NCI-H345 treated with DMSO at 0.1 percent for 48 hours (cell line): Measurements from ENCODE around the gene SORBS1.

Experiments used
- DNase-seq: peaks from one replicate; lab custom pipeline; 2025; ENCODE audit not compliant: unreplicated experiment; lab: John Stamatoyannopoulos, UW

The SORBS1 gene

DNA sequence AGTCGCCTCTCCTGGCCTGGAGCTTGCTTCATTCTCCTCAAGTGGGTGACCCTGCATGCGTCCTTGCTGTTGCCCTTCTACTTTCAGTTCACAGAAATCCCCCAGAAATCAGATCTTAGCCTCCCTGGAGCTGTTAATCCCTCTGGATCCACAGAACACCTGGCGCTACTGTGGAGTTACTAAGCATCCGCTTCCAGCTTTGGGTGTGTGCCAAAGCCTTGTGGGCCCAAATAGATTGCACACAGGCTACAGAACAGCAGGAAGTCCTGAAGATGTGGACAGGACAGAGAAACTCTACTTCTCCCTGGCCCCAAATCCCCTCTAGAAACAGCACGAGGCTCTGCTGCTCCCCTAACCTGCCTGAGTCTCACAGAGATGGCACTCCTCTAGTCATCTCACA is 233.8 kb downstream of the SORBS1 start:
- DNase-seq: peak; percentile 91

DNA sequence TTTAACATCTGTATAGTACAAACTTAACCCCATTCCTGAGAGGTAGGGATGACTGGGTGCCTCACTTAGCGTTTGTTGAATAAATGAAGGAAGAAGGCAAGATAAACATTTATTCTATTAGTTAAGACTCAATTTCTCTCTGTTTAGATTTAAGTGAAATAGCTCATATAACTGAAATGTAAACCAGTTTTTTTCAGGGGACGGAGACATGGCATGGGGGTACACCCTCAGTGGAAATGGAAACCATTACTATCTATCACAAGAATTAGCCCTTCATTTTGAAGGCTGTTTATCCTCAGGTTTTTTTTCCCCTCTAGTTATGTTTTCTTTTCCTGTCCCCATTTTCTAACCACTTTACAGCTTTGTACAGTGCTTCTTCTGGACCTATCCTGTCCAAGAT is 234.8 kb downstream of the SORBS1 start:
- DNase-seq: no peak

DNA sequence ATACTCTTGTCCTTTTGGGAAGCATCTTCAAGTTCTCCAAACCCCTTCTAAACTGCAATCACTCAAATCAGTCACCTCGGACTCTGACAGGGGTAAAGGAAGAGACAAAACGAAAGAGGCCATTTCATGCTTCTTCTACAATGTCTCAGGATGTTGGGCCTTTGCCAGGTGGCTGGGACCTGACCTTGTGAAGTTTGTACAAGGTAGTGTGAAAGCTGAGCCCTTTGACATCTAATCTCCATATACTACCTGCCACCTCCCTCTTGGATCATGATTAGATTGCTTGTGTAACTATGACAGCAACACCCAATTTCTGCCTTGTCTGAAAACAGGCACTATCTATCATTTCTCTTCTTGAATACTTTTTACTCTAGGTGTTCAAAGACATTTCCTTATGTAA is 235.3 kb downstream of the SORBS1 start:
- no peak for DNase-seq

DNA sequence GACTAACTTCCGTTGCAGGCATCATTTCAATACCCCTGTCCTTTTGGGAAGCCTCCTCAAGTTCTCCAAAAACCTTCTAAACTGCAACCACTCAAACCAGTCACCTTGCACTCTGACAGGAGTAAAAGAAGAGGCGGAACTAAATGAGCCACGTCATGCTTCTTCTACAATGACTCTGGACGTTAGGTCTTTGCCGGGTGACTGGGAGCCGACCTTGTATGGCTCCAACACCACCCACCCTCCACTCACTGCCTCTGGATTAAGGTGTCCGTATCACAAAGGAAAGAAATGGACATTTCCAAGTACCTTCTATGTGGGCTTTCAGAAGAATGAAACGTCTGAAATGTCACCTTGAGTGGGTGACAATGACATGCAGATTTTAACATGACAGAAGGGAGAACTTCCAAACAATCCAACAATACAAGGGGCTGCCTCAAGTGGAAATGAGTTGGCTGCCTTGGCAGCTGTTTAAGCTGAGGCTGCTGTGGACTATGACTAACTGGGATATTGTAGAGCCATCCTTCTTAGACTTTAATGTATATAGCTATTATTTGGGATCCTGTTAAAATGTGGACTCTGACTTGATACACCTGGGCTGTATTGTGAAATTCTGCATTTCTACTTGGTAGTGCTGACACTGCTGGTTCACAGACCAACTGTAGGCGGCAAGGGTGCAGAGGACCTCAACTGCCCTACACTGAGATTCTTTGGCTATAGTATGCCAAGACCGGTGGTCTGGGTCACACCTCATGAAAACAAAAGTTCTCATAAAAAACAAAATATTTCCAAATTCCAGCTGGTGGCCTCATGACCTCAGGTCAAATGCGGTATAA is 236.5 kb downstream of the SORBS1 start:
- DNase-seq: no peak

DNA sequence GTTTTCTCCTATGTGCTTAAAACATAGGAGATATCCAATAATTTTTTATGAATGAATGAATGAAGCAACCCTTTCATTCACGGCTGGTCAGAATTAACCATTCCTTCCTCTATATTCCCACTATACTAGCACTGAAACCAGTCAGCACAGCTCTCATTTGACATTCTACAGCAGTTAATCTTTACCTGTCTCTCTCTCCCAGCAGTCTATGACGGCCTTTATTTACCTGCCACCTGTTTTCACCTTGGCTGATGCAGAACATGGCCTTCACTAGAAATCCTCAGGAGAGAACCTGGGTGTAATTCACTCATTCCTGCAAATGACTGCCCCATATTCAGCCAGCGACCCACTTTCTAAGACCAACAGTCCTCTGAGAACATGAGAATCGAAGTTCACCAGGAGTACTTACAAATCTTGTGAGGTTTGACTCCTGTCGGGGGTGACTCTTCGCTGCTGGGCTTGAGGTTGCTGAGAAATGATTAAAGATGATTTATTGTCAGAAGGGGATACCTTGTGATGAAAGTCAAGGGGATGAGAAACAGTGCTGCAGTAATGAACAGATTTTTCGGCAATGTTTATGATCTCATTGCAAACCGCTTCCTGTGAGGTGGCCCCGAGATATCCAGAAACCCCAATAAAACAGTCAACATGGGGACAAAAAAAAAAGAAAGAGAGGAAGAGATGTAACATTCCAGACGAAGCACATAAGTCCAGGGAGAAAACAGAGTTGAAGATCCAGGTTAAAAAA is 239.4 kb downstream of the SORBS1 start:
- no peak for DNase-seq

DNA sequence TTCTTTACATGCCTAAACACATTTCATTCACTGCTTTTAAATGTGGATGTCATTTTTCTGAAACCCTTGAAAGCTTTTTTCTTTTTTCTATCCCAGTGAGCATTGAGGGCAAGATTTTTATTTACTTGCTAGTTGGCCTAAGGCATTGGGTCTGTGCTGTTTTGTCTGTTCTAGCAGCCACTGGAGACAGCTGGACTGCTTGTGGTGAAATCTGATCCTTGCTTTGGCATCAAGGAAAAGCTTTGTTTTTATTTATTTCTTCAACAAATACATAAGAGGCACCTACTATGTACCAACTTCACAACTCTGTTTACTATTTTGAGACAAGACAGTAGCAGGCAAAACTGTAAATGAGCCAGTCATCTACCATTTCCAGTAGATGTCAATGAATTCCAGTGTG is 241.9 kb downstream of the SORBS1 start:
- no peak for DNase-seq

DNA sequence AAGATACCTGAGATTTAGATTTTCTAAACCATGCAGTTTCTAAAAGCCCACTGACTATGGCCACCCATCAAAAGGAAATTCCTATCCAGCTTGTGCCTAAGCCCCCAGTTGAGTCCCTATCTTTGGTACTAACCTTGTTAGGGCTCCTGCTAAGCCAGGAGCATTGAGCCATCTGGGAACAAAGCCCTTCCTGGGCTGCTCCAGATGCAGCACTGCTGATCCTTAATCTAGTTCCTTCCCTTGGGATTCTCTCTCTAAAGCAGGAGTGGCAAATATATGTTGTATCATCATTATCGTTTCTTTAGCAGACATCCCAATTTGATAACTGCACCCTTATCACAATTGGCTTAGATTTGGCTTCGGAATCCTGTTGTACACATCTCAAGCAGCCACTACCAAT is 245.7 kb downstream of the SORBS1 start:
- no peak for DNase-seq

DNA sequence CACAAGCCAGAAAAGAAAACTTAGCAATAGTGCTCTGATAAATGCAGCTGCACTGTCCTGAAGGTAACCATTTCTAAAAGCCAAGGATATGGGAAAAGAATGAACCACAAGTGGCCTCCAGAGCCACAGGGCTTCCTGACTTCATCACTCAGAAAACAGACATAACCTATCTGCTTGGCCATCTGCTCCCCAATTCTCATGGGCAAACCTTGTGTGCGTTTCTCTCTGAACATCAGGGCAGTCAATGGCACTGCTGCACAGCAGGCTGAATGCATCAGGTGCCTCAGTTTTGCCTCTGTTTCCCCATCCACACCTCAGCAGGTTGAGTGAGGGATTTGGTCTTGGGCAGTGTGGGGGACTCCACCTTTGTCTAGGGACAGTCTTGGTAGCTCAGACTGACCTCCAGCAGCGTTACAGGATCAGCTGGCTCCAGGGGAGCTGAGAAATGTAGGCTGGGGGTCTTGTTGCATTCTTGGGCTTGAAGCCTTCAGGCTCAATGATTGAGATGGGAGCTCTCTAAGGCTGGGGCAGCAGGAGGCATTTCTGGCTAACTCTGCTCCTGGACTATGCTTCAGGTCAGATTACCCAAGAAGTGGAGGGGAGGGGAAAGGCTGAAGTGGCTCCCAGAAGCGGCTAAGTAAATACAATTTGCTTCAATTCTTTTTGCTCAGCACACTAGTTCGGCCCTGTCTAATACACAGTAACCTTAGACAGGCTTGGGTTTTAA is 246.8 kb downstream of the SORBS1 start:
- no peak for DNase-seq

DNA sequence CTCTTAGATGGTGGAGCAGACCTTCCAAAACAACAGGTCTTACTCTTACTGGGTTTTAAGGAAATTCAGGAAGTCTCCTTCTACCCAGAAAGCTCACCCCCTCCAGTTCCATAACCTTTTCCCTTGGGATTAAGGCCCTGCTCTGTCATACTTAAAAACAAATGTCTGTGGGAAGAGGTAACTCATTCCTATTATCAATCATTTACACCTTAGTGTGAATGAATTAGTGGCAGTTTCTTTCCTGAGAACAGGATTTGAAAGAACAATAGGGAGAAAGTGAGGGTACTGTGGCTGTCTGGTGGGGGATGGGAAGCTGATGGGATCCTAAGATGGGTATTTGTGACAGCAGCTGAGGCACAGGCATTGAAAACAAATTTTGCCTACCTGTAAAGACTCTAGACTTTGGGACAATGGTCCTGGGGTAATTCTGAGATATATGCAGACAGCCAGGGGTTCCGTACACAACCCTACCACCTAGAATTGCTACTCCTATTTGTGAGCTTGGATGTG is 248.1 kb downstream of the SORBS1 start:
- DNase-seq: no peak

DNA sequence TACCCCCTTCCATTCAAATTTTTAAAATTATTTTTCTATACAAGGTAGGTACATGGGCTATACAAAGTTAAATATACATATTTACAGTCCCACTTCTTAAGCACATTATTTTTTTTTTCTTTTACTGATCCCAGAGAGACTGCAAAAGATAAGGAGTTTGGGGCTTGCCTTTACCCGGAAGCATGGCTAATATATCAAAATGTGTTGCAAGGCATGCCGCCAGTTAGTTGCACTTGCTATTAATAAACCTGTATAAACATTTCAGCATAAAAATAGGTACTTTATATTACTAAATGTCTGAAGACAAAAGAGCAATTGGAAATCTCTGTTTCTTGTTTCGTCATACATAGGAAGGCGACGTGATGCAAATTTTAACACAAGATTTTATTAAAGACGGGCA is 248.9 kb downstream of the SORBS1 start:
- no peak for DNase-seq

DNA sequence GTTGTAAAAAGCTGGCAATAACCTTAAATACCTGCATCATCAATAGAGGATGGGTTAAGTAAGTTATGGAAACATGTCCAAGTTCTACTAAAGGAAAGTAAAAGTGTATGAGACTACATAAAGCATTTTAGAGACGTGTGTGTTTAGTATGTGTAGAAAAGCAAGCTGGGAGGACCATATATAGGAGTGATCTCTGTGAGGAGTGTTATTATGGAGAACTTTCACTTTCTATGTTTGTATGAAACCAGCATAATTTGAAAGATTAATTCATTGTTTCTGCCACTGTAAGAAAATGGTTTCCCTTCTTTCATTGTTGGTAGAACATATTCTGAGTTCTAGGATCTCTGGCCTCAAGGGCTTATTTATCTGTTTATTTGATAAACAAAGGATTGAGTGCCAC is 251.2 kb downstream of the SORBS1 start:
- DNase-seq: no peak

DNA sequence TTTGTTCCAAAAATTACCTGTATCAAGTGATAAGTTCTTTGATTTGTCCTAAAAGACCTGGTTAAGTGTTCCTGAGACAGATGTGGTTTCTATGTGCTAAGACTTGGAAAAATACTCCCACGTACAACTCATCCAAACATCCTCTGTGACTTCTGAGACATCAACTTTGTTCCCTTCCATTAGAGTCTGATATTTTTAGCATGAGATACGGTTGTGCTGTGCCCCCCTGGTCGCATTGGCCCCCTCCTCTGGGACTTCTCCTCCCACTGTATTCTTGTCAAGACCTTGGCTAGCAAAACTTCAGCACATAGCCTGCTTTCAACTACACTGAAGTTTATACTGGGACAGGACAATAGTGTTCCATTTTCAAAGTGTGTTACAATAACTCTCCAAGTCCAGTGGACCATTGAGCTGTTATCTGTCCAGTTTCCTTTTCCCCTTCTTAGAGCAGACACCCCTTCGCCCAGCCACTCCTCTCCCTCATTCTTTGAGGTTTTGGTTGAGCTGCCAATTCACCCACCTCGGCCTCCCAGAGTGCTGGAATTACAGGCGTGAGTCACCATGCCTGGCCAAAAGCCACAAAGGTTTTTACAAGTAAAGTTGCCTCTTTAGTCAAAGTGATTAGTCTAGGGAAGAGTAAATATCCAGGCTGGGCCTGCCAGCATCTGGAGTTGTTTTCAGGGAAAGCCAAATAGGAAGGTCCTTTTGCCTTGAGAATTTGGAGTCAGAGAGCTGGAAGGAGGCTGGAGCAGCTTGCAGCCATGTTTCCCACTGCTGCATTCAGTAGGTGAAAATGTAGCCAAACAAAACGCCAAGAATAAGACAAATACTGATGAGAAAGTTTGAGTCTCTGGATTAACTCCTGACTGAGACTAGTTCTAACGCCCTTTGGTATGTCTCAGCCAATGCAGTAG is 252.5 kb downstream of the SORBS1 start:
- DNase-seq: no peak

DNA sequence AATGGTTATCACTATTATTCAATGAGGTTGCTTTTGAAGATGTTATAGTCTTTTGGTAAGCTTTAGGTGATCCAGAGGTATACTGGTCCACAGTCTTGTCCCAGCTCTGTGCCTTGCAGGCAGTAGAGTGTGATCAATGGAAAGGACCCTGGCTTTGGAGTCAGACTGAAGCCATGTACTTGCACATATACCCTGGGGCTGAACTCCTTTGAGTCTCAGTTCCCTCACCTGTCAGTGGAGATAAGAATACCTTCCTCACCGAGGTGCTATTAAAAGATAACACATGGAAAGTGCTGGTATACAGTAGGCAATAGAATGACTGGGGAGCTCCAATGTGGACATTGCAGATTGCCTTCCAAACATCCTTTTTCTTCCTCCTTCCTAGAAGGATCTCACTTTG is 254.3 kb downstream of the SORBS1 start:
- no peak for DNase-seq

DNA sequence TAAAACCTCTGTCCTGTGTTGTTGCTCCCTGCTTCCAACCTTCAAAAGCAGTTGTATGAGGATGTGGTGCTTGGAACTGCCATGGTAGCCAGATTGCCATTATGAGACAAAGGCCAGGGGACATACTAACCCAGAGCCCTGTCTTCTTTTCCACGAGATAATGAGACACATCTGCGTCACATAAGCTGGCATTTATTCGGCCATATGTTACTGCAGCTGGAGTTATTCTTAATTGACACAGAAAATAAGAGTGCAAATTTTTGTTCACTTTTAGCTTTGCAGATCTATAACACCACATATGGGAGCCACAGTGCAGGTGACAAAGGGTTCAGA is 254.9 kb downstream of the SORBS1 start:
- no peak for DNase-seq

DNA sequence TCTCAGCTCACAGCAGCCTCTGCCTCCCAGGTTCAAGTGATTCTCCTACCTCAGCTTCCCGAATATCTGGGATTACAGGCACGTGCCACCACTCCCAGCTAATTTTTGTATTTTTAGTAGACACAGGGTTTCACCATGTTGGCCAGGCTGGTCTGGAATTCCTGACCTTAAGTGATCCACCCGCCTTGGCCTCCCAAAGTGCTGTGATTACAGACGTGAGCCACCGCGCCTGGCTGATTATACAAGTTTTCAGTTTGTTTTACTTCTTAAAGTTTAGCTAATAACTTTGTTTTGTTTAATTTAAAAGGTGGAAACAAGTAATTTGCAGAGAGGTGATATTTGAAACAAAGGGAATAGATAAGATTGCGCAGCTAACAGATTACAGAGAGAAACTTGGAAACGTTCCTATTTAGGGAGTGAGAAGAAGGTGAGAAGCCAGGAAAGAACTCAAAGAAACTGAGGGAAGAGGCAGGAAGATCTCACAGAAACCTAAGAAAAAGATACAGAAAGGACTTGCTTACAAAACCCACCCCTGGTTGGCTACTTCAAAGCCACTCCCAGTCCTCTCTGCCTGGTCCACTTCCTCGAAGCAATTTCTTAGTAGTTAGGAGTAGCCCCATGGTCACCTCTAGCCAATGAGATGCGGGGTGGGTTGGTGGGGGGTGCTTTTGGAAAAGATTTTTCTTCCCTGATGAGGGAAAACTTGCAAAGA is 255.4 kb downstream of the SORBS1 start:
- no peak for DNase-seq

DNA sequence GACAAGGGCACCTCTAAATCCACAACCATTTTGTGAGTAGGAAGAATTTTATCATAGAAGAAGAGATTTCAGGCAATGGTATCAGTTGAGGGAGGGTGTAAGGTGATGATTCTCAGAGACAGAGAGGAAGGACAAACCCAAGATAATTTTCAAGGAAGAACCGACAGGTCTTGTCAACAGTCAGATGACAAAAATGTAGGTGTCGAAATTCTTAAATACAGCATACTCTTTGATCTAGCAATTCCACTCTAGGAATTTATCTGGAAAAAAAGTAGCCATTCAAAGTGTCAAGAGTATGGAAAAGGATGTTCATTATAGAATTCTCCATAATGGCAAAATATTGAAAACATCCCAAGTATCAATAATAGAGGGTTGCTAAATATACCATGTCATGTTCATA is 256.2 kb downstream of the SORBS1 start:
- no peak for DNase-seq

DNA sequence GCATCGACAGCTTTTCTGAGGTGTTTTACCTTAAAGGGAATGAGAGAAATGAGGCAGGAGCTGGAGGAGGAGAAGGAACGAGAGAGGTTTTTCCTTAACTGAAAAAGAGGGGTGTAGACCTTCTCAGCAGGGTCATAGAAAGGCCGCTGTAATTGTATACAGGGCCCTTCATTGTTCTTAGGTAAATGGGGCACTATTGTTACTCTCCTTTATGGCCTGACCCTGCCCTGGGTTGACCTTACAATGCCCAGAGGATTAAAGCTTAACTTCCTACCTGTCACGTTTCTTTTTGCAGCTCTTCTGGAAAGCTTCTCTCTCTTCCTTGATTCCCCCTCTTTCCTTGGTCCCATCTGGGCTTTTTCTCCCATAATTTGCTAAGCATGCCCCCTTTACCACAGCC is 256.7 kb downstream of the SORBS1 start:
- no peak for DNase-seq

DNA sequence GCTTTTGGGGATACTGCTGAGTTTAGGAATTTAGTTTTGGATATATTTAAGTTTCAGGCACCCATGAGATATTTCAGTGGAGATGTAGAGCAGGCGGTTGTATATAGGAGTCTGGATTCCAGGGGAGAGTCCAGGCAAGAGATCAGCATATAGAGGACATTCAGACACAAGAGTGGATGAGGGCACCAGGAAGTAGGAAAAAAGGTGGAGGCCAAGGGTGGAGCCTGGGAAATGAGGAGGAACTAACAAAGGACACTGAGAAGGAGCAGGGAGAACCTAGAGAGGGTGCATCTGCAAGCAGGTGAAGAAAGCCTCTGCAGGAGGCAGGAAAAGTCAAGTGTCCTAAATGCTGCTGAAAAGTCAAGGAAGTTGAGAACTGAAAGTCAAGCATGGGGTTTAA is 257.2 kb downstream of the SORBS1 start:
- DNase-seq: no peak

DNA sequence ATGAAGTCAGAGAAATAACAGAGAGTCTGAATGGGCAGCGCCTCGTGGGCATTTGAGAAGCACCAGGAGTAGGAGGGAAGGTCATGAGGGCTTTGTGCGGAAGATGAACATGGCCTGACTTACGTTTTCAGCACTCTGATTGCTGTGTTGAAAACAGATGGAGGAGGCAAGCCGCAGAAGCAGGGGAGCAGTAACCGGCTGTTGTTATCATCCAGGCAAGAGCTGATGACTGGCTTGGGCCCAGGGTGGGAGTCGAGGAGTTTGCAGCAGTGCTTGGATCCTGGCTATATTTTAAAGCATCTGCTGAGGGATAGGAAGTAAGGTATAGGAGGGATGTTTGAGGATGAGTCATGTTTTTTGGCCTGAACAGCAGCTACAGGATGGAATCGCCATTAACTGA is 257.6 kb downstream of the SORBS1 start:
- DNase-seq: no peak

DNA sequence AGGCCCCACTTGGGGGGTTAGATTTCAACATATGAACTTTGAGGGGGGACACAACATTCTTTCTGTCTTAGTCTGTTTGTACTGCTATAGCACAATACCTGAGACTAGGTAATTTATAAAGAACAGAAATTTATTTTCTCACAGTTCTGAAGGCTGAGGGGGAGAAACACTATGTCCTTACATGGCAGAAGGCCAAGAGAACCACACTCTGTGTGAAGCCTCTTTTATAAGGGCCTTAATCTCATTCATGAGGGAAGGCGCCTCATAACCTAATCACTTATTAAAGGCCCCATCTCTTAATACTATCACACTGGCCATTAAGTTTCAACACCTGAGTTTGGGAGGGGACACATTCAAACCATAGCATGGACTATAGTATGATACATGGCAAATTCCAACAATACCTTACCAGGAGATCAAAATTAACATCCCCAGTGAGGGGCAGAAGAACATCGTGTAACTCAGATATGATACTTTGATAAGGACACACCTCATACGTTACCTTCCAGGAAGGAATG is 261.1 kb downstream of the SORBS1 start:
- DNase-seq: no peak
